Fibroblast of mammary gland (primary cell): ENCODE data around the gene SYPL1.

Experiments used
- DNase-seq: peaks from one replicate; pipeline ENCODE4 v3.0.0-alpha.2; 2010; ENCODE audit warnings: low read depth
- H3K4me3 ChIP-seq: 2 replicates; pipeline ENCODE4 v1.5.1; 2011; ENCODE audit warnings: low read depth, mild to moderate bottlenecking, low read length, moderate library complexity; ENCODE audit not compliant: control insufficient read depth
- CTCF ChIP-seq: conservative IDR thresholded peaks from 2 replicates; pipeline ENCODE4 v1.5.1; 2011; ENCODE audit warnings: low read depth, low read length, inconsistent platforms; ENCODE audit not compliant: control insufficient read depth, insufficient read depth

Gene SYPL1

GRCh38 chr7:106121189-106121810, 9.2 kb upstream of the SYPL1 start:
- TF ChIP-seq CTCF, result no peak
- no peak for DNase-seq
- H3K4me3 ChIP-seq, result no peak overlapping the region

- no peak for DNase-seq
- no peak for TF ChIP-seq CTCF
- H3K4me3 ChIP-seq, result no peak overlapping the region
Measured at GRCh38 chr7:106120500-106120899, 8.4 kb upstream of the SYPL1 start.

GRCh38 chr7:106119719-106120118, 7.6 kb upstream of the SYPL1 start:
- no peak overlapping the region for H3K4me3 ChIP-seq
- no peak for DNase-seq
- no peak for TF ChIP-seq CTCF

- no peak for DNase-seq
- no peak for TF ChIP-seq CTCF
Measured at GRCh38 chr7:106117786-106118544, 5.9 kb upstream of the SYPL1 start.

GRCh38 chr7:106116161-106116704, 4.1 kb upstream of the SYPL1 start:
- no peak for DNase-seq
- TF ChIP-seq CTCF, result no peak
- no peak overlapping the region for H3K4me3 ChIP-seq

More at GRCh38 chr7:106117786-106118544, 5.9 kb upstream of the SYPL1 start:
- H3K4me3 ChIP-seq, result no peak overlapping the region

GRCh38 chr7:106114716-106115383, 2.7 kb upstream of the SYPL1 start:
- TF ChIP-seq CTCF, result no peak
- H3K4me3 ChIP-seq, result no peak overlapping the region
- DNase-seq, result no peak
